SU-DHL-6 (cell line): Measurements from ENCODE around the gene PAM16.
A peak's percentile ranks its signal among the peaks of the same experiment; 100 is the strongest.

Experiments
- H2AFZ ChIP-seq: fragments of 200-600 bp; sonication (generic); 2 replicates; pipeline ENCODE4 v1.6.1; 2014; ENCODE audit warnings: low read depth, mild to moderate bottlenecking, moderate library complexity, mixed read lengths, antibody characterized with exemption, low read length; ENCODE audit not compliant: severe bottlenecking
- H3F3A ChIP-seq: fragments of 200-600 bp; shearing (Covaris generic); 2 replicates; pipeline ENCODE4 v1.6.0; 2016; ENCODE audit warnings: antibody characterized with exemption, mild to moderate bottlenecking; ENCODE audit not compliant: insufficient read depth
- H3K27ac ChIP-seq: fragments of 200-600 bp; sonication (generic); 2 replicates; pipeline ENCODE4 v1.5.1; 2016; ENCODE audit warnings: low read depth, mild to moderate bottlenecking, low read length, moderate library complexity, mixed read lengths
- H3K27me3 ChIP-seq: fragments of 200-600 bp; sonication (generic), shearing (Covaris generic); 2 replicates; pipeline ENCODE4 v1.6.0; 2014; ENCODE audit warnings: mild to moderate bottlenecking, low read length
- H3K36me3 ChIP-seq: fragments of 200-600 bp; sonication (generic); 2 replicates; pipeline ENCODE4 v1.6.1; 2014; ENCODE audit warnings: mild to moderate bottlenecking, low read length, mixed read lengths
- H3K4me2 ChIP-seq: fragments of 300-600, 200-600 bp; shearing (Covaris generic), sonication (generic); 2 replicates; pipeline ENCODE4 v1.6.0; 2014; ENCODE audit warnings: low read length, low read depth, mild to moderate bottlenecking; ENCODE audit not compliant: poor library complexity, severe bottlenecking
- H3K4me3 ChIP-seq: fragments of 200-600 bp; sonication (generic); 2 replicates; pipeline ENCODE4 v1.5.1; 2014; ENCODE audit warnings: antibody characterized with exemption, low read length, mild to moderate bottlenecking, mixed read lengths; ENCODE audit not compliant: insufficient read depth, poor library complexity, severe bottlenecking
- H3K79me2 ChIP-seq: fragments of 200-600 bp; sonication (generic); 2 replicates; pipeline ENCODE4 v1.6.1; 2014; ENCODE audit warnings: mild to moderate bottlenecking, low read length, moderate library complexity; ENCODE audit not compliant: insufficient read depth
- H3K9ac ChIP-seq: fragments of 200-600 bp; sonication (generic); 2 replicates; pipeline ENCODE4 v1.7.0; 2014; ENCODE audit warnings: mild to moderate bottlenecking, low read length
- H3K9me2 ChIP-seq: fragments of 200-600 bp; sonication (generic); replicated peaks from 2 replicates; pipeline ENCODE4 v1.6.1; 2014; ENCODE audit warnings: low read length; ENCODE audit not compliant: insufficient read depth
- H3K9me3 ChIP-seq: fragments of 200-600 bp; sonication (generic); 2 replicates; pipeline ENCODE4 v1.6.1; 2014; ENCODE audit warnings: low read length, mixed read lengths; ENCODE audit not compliant: insufficient read depth
- H4K20me1 ChIP-seq: fragments of 200-600 bp; sonication (generic); 2 replicates; pipeline ENCODE4 v1.6.1; 2014; ENCODE audit warnings: low read depth, mild to moderate bottlenecking, antibody characterized with exemption, low read length, moderate library complexity, mixed read lengths
- CTCF ChIP-seq: fragments of 200-600 bp; sonication (generic); IDR thresholded peaks from one replicate; pipeline ENCODE4 v1.5.1; 2017; ENCODE audit warnings: antibody characterized with exemption, mild to moderate bottlenecking, low read length, moderate library complexity; ENCODE audit not compliant: insufficient read depth, poor library complexity, severe bottlenecking
- EZH2phosphoT487 ChIP-seq: fragments of 200-600 bp; sonication (generic), shearing (Covaris generic); conservative IDR thresholded peaks from 2 replicates; pipeline ENCODE4 v1.6.1; 2018; ENCODE audit warnings: mild to moderate bottlenecking, antibody characterized with exemption, low read length, moderate library complexity, mixed read lengths

PAM16 gene

GRCh38 chr16:4365615-4366014, 14.5 kb upstream of the PAM16 start:
- no peaks in the 10 kb centered on the region for H3K79me2 ChIP-seq
- TF ChIP-seq CTCF (no peak), EZH2phosphoT487 (no peak)
- H3K27me3 ChIP-seq = no peaks in the 10 kb centered on the region
- H3K9ac ChIP-seq = no peak overlapping the region
- peaks cover 13% of the 10 kb centered on the region; the same call in 1 of the 2 replicates for H3F3A ChIP-seq
- no peaks in the 10 kb centered on the region for H3K36me3 ChIP-seq
- no peak overlapping the region for H3K4me3 ChIP-seq
- H3K9me2 ChIP-seq = no peaks in the 10 kb centered on the region
- no peak overlapping the region for H3K4me2 ChIP-seq
- H2AFZ ChIP-seq = no peak overlapping the region
- H3K9me3 ChIP-seq = no peaks in the 10 kb centered on the region
- H3K27ac ChIP-seq = peak overlapping the region; percentile 89; the same call in 1 of the 2 replicates
- H4K20me1 ChIP-seq = no peaks in the 10 kb centered on the region

- Histone ChIP-seq H3K27me3 (no peaks in the 10 kb centered on the region), H4K20me1 (no peaks in the 10 kb centered on the region), H3K9me2 (no peaks in the 10 kb centered on the region), H3K9me3 (no peaks in the 10 kb centered on the region), H3K9ac (no peak overlapping the region), H3K4me3 (no peak overlapping the region), H3K4me2 (peak overlapping the region; percentile 32), H2AFZ (no peak overlapping the region), H3F3A (peaks cover 13% of the 10 kb centered on the region; the same call in 1 of the 2 replicates), H3K79me2 (no peaks in the 10 kb centered on the region), H3K36me3 (no peaks in the 10 kb centered on the region), H3K27ac (peak overlapping the region; percentile 89)
- TF ChIP-seq EZH2phosphoT487 (no peak), CTCF (no peak)
Measured at GRCh38 chr16:4365014-4365406, 13.9 kb upstream of the PAM16 start.

- Histone ChIP-seq H3K27me3 (no peaks in the 10 kb centered on the region), H2AFZ (no peak overlapping the region), H3K27ac (peak overlapping the region; percentile 89), H3K4me3 (no peak overlapping the region), H3K36me3 (no peaks in the 10 kb centered on the region), H4K20me1 (no peaks in the 10 kb centered on the region), H3K9me3 (no peaks in the 10 kb centered on the region), H3K4me2 (peak overlapping the region; percentile 32), H3K9me2 (no peaks in the 10 kb centered on the region), H3F3A (peaks cover 13% of the 10 kb centered on the region; the same call in 1 of the 2 replicates), H3K79me2 (no peaks in the 10 kb centered on the region), H3K9ac (no peak overlapping the region)
- TF ChIP-seq CTCF (no peak), EZH2phosphoT487 (no peak)
Measured at GRCh38 chr16:4364196-4365013, 13.3 kb upstream of the PAM16 start.
